Activated naive CD8-positive, alpha-beta T cell (primary cell): Measurements from ENCODE around the gene MAP2K5.

Source experiments
- H3K27ac Mint-ChIP-seq: one replicate; pipeline ENCODE4 v1.8.0; 2021; ENCODE audit warnings: mixed read lengths
- H3K27me3 Mint-ChIP-seq: one replicate; pipeline ENCODE4 v1.8.0; 2021; ENCODE audit warnings: mixed read lengths
- H3K36me3 Mint-ChIP-seq: one replicate; pipeline ENCODE4 v1.8.0; 2021; ENCODE audit warnings: mixed read lengths
- H3K4me1 Mint-ChIP-seq: one replicate; pipeline ENCODE4 v1.8.0; 2021; ENCODE audit warnings: low read depth, mixed read lengths
- H3K4me3 Mint-ChIP-seq: one replicate; pipeline ENCODE4 v1.8.0; 2021; ENCODE audit warnings: mild to moderate bottlenecking, mixed read lengths
- H3K9me3 Mint-ChIP-seq: one replicate; pipeline ENCODE4 v1.8.0; 2021; ENCODE audit warnings: low read depth, mixed read lengths

MAP2K5 gene

DNA sequence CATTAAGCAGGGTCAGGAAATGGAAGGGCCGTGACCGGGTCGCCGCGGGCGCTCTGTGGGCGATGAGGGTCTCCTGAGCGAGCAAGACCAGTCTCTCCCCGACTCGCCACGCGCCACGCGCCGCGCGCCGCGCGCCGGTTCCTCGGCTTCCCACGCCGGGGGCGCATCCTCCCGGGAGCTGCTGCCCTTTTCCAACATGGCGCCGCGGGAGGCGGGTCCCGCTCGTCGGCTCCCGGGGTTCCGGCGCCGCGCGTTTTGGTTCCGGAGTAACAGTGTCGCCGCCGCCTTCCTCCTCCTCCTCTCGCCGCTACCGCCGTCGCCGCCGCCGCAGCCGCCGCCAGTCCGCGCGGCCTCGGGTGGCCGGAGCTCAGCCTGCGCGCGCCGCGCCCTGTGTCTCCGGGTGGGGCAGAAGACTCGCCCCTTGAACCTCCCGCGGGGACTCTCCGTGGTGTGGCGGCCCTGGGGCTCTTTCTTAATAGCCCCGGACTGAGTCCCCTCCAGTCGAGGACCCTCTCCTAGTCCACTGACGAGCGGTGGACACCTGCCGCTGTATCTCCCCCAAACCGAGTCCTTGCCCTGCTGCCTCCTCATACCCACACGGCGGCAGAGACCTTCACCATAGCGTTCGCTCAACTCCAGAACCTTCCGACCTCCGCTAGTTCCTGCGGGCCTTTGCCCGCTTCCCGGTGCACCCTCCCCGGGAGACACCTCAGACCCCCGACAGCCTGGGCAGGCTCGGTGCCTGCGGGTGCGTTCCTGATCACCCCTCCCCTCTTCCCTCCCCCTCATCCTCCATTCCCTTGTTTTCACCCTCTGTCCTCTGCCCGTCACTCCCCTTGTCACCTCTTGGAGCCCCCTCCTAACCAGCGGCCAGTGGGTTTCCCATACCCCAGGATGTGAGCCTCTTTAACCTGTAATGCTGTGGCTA lies at the start of gene MAP2K5:
Gene MAP2K5 (plus strand): TSS at position 284 of the 928 bp plus-strand sequence. CDS start 633 bp downstream, at position 917.
- H3K4me1 Mint-ChIP-seq: peaks cover 46% of the 10 kb centered on the region
- peak within 1 kb of the TSS; percentile 95 for H3K27ac Mint-ChIP-seq
- peak within 1 kb of the TSS; percentile 94 for H3K4me3 Mint-ChIP-seq

GRCh38 chr15:67495585-67495984 lies 46.9 kb upstream of the MAP2K5 start:
- H3K27me3 Mint-ChIP-seq: no peaks in the 10 kb centered on the region
- H3K9me3 Mint-ChIP-seq: no peaks in the 10 kb centered on the region
- H3K27ac Mint-ChIP-seq: no peak overlapping the region
- H3K4me1 Mint-ChIP-seq: no peaks in the 10 kb centered on the region
- no peak overlapping the region for H3K4me3 Mint-ChIP-seq
- peaks cover 16% of the 10 kb centered on the region for H3K36me3 Mint-ChIP-seq

More for the DNA sequence above, at the start of gene MAP2K5:
- H3K27me3 Mint-ChIP-seq: no peaks in the 10 kb centered on the region
- no peaks in the 10 kb centered on the region for H3K9me3 Mint-ChIP-seq
- H3K36me3 Mint-ChIP-seq: no peaks in the 10 kb centered on the region

- Mint-ChIP-seq H3K4me3 (no peak overlapping the region), H3K4me1 (no peaks in the 10 kb centered on the region), H3K27me3 (no peaks in the 10 kb centered on the region), H3K9me3 (no peaks in the 10 kb centered on the region), H3K27ac (no peak overlapping the region), H3K36me3 (peaks cover 4% of the 10 kb centered on the region)
Measured at GRCh38 chr15:67501177-67501835, 41.2 kb upstream of the MAP2K5 start.

DNA sequence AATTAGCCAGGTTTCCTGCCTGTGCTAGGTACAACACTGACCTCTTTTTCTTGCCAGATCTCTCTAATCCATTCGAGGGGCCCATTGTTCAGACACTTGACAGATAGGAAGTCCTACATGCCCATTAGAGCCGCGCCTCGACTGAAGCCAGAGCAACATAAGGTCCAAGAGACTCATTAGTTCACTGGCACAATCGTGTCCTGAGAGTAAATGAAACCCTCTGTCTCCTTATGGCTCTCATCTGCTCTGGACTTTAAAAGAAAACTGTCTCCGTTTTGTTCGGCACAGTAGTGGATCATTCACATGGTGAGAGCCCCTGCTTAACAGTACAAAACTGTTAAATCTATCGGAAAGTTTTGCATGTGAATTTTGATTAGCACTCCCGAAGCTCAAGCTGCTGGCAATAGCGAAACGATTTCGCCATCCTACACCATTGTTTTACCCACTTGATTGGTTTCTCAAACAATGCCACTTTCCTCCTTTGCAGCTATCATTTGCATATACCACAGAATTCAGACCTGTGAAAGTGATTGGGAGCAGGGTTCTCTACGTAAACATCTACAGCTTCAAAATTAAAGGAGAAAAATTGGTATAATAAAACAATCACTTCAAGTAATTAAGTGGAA lies 40.6 kb upstream of the MAP2K5 start:
- no peak overlapping the region for H3K4me3 Mint-ChIP-seq
- H3K9me3 Mint-ChIP-seq: no peaks in the 10 kb centered on the region
- H3K27ac Mint-ChIP-seq: no peak overlapping the region
- no peaks in the 10 kb centered on the region for H3K27me3 Mint-ChIP-seq
- H3K36me3 Mint-ChIP-seq: peaks cover 4% of the 10 kb centered on the region
- no peaks in the 10 kb centered on the region for H3K4me1 Mint-ChIP-seq

GRCh38 chr15:67504056-67504455 lies 38.4 kb upstream of the MAP2K5 start:
- no peak overlapping the region for H3K27ac Mint-ChIP-seq
- no peak overlapping the region for H3K4me3 Mint-ChIP-seq
- no peaks in the 10 kb centered on the region for H3K9me3 Mint-ChIP-seq
- no peaks in the 10 kb centered on the region for H3K27me3 Mint-ChIP-seq
- H3K4me1 Mint-ChIP-seq: no peaks in the 10 kb centered on the region
- peaks cover 5% of the 10 kb centered on the region for H3K36me3 Mint-ChIP-seq

DNA sequence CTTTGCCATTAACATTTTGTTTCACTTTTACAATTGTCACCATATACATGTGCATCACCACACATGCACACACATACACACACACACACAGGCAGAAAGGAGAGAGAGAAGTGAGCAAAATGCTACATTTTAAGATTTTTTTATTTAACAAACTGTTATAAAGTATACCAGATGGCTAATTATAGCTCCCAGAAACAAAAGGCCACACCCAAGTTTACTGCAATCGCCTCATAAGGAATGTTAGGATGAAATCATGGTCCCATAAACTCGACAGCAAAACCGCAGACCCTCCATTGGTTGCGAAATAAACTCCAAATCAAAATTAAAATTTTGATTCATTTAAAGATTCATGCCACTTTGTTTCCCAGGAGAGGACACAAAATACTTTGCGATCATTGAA lies 37.7 kb upstream of the MAP2K5 start:
- no peaks in the 10 kb centered on the region for H3K4me1 Mint-ChIP-seq
- no peaks in the 10 kb centered on the region for H3K9me3 Mint-ChIP-seq
- no peak overlapping the region for H3K4me3 Mint-ChIP-seq
- peaks cover 6% of the 10 kb centered on the region for H3K36me3 Mint-ChIP-seq
- no peaks in the 10 kb centered on the region for H3K27me3 Mint-ChIP-seq
- no peak overlapping the region for H3K27ac Mint-ChIP-seq

DNA sequence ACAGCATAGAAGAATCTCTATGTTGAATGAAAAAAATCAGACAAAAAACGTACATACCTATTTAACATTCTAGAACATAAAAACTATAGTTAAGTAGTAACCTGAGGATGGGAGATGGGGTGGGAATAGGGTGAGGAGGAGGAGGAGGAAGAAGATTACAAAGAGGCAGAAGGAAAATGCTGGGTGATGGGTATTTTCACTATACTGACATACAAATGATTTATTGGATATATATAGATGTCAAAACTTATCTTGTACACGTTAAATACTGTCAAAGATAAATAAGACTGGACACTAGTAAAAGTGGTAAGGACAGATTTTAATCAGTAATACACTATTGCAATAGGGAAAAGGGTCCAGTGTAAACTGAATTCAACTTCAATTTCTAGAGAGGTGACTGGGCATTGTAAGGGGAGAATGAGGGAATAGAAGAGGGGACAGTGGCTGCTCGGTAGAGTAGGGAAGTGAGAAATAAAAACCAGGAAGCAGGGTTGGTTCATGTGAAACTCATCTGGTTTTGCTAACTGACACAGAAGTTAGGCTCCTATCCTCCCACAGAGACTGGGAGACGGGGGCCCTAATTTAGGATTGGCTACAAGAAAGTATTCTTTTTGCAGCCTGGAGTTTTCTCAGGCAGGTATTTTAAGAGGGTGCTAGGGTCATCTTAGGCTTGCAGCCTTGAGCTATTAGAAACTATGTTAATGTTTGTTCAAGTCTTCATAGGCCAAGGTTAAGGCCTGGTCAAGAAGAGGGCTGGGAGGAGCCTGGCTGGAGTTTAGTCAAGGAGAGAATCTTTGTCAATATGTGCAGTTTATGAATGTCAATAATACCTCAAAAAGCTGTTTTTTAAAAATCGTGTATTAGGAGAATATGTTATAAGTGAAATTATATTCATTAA lies 36.6 kb upstream of the MAP2K5 start:
- no peaks in the 10 kb centered on the region for H3K9me3 Mint-ChIP-seq
- no peaks in the 10 kb centered on the region for H3K4me1 Mint-ChIP-seq
- no peak overlapping the region for H3K4me3 Mint-ChIP-seq
- no peak overlapping the region for H3K27ac Mint-ChIP-seq
- no peaks in the 10 kb centered on the region for H3K27me3 Mint-ChIP-seq
- H3K36me3 Mint-ChIP-seq: peaks cover 6% of the 10 kb centered on the region

DNA sequence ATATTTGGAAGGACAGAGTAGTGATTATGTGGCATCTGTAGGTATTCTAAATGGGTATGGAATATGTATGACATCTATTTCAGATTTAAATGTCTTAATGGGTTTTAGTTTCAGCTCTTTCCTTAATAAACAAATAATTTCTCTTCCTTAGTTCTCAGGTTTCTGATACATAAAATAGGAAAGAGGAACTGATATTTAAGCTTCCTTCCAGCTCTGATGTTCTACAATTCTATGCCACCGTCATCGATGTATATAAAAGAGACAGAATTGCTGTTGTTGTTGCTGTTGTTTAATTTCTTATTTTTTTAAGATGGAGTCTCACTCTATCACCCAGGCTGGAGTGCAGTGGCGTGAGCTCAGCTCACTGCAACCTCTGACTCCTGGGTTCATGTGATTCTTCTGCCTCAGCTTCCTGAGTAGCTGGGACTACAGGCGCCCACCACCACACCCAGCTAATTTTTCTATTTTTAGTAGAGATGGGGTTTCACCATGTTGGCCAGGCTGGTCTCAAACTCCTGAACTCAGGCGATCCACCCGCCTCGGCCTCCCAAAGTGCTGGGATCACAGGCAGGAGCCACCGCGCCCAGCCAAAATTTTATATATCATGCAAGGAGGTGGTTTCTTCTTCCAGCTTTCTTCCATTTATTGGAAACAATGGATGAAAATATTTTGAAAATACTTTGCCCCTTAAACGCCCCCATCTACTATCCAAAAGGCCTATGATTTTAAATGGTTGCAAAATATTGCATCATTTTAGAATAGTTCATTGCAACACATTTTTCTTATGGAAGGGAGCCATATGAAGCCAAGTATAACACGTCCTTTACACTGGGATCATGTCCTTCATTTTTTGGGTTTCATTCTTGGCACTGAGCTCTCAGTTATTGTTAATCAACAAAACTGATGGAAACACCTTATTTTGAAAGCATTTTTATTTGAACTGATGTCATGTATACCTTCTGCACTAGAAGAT lies 35.4 kb upstream of the MAP2K5 start:
- Mint-ChIP-seq H3K27ac (no peak overlapping the region), H3K27me3 (no peaks in the 10 kb centered on the region), H3K4me3 (no peak overlapping the region), H3K9me3 (no peaks in the 10 kb centered on the region), H3K36me3 (peaks cover 9% of the 10 kb centered on the region), H3K4me1 (no peaks in the 10 kb centered on the region)

GRCh38 chr15:67508407-67508806 lies 34.1 kb upstream of the MAP2K5 start:
- peaks cover 9% of the 10 kb centered on the region for H3K36me3 Mint-ChIP-seq
- no peak overlapping the region for H3K27ac Mint-ChIP-seq
- H3K27me3 Mint-ChIP-seq: no peaks in the 10 kb centered on the region
- H3K9me3 Mint-ChIP-seq: no peaks in the 10 kb centered on the region
- no peaks in the 10 kb centered on the region for H3K4me1 Mint-ChIP-seq
- H3K4me3 Mint-ChIP-seq: no peak overlapping the region

DNA sequence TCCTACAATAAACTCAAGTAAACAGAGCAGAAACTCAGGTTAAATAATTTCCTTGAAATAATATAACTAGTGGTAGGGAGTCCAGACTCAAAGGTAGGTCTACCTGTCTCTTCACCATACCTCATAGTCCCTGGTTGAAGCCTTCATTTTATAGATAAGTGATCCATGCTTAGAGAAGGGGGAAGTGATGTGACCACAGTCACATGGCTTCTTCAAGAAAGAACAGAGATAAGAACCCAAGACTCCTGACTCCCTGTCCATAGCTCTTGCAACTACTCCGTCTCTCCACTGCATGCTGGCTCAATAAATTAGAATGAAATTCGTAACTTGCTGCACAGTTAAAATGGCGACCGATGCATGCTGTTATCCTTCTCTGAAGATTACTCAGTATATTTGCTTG lies 32.6 kb upstream of the MAP2K5 start:
- no peak overlapping the region for H3K27ac Mint-ChIP-seq
- peaks cover 15% of the 10 kb centered on the region for H3K36me3 Mint-ChIP-seq
- H3K4me1 Mint-ChIP-seq: no peaks in the 10 kb centered on the region
- no peaks in the 10 kb centered on the region for H3K27me3 Mint-ChIP-seq
- H3K9me3 Mint-ChIP-seq: no peaks in the 10 kb centered on the region
- no peak overlapping the region for H3K4me3 Mint-ChIP-seq

GRCh38 chr15:67510597-67511190 lies 31.8 kb upstream of the MAP2K5 start:
- no peak overlapping the region for H3K27ac Mint-ChIP-seq
- H3K9me3 Mint-ChIP-seq: no peaks in the 10 kb centered on the region
- no peaks in the 10 kb centered on the region for H3K27me3 Mint-ChIP-seq
- H3K4me1 Mint-ChIP-seq: no peaks in the 10 kb centered on the region
- H3K4me3 Mint-ChIP-seq: no peak overlapping the region
- H3K36me3 Mint-ChIP-seq: peaks cover 19% of the 10 kb centered on the region

GRCh38 chr15:67511606-67512005 lies 30.9 kb upstream of the MAP2K5 start:
- Mint-ChIP-seq H3K4me3 (no peak overlapping the region), H3K36me3 (peaks cover 17% of the 10 kb centered on the region), H3K4me1 (no peaks in the 10 kb centered on the region), H3K27ac (no peak overlapping the region), H3K27me3 (no peaks in the 10 kb centered on the region), H3K9me3 (no peaks in the 10 kb centered on the region)

GRCh38 chr15:67512140-67512539 lies 30.4 kb upstream of the MAP2K5 start:
- no peak overlapping the region for H3K4me3 Mint-ChIP-seq
- H3K9me3 Mint-ChIP-seq: no peaks in the 10 kb centered on the region
- no peaks in the 10 kb centered on the region for H3K4me1 Mint-ChIP-seq
- H3K36me3 Mint-ChIP-seq: peaks cover 17% of the 10 kb centered on the region
- H3K27me3 Mint-ChIP-seq: no peaks in the 10 kb centered on the region
- no peak overlapping the region for H3K27ac Mint-ChIP-seq
